ENCODE data around the gene CIROP.

CIROP gene

DNA sequence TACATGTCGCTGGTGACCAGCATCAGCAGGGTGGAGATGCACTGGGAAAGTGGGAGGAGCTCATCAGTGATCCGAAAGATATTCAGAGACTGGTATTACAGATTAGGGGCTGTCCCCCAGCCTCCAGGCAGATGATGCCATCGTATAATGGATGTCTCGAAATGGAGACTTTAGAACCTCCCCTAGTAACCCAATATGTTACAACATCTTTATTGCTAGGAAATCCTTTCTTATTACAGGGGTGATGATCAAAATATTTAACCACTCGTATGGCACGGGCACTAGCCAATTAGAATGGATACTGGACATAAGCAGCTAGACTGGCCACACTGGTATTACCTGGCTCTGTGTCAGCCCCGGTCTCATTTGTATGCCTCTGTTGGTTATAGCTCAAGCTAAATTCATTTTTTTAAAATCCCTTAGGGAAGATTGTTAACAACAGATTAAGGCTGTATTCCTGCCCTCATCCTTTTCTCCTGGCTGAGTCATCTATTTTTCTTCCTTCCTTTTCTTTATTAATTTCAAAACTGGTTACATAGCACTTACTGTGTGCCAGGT is 25.0 kb upstream of the CIROP start:
- DNase-seq = no peak

DNA sequence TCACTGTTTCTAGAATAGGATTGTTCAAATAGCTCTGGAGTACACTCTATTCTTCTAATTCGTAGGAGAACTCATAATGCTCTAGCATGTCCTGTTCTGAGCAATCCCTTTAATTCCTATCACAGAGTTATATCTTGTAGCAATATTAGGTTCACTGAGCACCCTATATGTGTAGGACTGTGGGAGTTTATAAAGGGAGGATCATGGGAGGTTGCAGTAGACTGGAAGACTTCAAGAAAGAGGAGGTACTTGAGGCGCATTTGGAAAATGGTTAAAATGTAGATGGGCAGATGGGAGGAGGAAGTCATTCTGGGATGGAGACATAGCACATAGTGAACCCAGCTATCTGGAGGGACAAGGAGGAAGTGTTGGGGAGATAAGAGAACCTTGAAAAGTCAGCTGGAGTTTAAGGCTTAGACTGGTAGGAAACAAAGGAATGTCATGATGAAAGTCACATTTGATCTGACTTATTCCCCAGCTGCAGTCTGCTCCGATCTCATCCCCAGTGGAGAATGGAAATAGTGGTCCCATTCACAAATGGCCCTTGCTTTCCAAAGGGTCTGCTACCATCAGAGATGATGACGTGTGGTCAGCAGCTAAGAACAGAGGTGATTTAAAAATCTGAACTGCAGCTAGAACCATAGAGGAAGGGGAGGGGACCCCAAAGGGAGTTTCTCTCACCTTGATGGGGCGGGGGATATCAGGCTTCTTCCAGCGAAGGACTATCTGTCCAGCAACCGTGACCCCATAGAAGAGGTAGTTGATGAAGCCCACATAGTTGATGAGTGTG is 24.4 kb upstream of the CIROP start:
- no peak for DNase-seq

DNA sequence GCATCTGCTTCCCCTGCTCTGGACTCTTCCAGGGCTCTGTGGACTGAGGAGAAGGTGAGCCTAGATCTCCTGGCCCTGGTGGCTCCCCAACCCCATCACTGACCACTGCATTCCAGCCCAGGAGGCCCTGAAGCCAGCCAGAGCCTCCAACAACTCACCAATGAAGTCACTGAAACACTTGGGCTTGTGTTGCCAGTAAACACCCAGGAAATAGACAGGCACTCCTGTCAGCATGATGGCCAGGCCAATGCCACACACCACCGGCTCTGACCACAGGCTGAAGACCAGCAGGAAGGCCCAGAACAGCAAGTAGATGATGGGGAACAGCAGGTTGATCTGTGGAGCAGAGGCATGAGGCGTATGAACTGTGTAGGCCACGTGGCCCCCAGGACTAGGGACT is 23.1 kb upstream of the CIROP start:
- DNase-seq = no peak

DNA sequence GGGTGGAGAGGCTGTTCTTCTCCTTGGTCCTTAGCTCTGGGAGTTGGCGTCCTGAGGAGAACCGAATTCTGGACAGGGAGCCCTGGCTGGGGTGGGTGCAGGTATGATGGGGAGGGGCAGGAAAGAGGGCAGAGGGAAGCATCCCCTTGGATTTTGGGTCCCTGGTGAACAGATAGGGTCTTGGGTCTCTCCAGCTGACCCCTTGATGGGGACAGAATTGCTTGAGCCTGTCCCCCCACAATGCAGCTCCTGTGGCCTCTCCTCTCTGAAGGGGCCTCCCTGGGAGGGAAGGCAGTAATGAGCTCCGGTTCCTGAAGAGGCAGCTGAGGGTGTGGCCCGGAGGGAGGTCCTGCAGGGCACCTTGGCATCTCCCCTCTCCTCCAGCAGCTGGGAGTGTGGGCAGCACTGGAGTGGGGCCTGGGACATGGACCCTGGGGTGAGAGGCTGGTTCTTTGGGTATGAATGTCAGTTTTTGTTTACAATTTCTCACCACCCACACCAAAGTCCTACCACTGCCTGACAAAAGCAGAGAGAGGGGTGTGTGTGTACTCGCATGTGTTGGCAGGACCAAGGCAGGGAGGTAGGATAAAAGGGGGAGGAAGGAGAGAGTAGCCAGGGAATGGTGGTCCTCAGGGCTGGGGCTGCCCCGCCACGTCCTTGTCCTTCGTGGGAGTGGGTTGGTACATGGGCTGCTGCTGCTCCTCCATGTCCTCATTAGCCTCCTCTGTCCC is 21.9 kb upstream of the CIROP start:
- DNase-seq = no peak

DNA sequence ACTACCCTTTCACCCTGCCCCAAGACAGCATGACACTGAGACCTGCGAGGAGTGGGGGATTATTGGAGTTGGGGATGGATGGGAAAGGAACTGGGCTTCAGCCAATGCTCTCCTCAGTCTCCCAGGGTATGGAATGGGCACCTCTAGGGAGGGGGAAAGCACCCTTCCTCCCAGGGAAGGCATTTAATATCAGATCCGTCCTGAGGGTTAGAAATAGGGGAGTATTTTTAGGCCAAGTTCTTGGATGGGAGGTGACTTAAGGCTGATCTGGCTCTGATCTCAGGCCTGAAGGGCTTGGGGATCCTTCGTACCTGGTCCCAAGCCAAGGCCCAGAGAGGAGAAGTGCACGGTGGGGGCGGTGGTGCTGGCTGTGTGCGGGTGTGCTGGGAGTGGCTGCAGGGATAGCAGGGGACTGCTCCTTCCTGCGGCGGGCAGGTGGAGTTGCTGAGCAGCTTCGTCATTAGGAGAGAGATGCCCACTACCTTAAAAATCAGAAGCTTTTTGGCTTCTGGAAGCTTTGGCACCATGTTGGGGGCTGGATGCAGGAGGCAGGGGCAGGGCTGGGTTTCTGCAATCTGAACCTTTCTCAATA is 21.2 kb upstream of the CIROP start:
- no peak for DNase-seq

DNA sequence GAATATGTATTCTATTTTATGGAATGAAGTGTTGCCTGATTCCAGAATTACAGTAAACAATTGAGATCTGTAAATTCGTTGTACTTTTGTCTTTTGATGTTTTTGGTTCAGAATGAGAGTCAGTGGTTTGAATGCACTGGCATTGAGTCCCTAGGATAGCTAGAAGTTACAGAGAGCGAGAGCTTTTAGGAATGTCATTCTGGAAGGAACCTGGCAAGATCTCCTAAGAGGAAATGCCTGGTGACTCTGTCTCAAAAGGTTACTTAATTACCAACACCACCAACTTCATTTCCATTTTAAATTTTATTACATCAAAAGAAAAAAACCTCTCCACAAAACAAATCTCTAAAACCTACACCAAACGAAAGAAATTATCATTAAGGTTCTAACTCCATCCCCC is 20.2 kb upstream of the CIROP start:
- no peak for DNase-seq

DNA sequence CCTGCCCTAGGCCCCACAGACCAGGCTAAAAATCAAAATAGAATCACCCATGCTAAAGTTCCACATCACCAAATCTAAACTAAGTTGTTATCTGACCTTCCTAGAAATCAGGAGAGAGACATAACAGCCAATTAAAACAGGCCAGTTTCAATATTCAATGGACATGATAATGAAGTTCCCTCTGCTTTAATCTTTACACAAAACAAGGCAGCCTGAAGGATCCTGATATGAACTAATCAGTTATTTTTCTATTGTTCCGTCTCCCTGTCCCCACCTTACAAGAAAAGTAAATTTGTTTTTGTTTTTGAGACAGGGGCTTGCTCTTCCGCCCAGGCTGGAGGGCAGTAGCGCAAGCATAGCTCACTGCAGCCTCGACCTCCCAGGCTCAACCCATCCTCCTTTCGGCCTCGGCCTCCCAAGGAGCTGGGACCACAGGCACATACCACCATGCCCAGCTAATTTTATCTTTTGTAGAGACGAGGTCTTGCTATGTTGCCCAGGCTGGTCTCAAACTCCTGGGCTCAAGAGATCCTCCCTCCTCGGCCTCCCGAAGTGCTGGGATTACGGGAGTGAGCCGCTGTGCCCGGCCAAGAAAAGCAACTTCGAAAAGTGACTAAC is 19.7 kb upstream of the CIROP start:
- DNase-seq = no peak

DNA sequence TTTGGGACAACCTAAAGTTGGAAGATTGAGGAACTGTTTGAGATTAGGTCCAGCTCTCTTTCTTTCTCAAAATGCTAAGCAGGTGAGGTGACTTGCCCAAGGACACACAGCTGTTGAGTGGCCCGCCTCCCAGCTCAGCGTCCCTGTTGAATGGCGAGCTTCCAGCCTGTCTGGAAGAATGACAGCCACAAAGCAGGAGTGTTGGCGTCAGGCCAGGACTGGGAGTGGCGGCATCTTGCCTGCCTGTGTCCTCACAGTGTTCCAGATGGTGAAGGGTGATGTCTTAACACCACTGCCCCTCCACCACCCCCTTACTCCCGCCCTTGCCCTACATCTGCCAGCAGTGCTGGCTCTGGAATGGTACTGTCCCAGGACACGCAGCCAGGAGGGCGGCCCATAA is 18.6 kb upstream of the CIROP start:
- no peak for DNase-seq

DNA sequence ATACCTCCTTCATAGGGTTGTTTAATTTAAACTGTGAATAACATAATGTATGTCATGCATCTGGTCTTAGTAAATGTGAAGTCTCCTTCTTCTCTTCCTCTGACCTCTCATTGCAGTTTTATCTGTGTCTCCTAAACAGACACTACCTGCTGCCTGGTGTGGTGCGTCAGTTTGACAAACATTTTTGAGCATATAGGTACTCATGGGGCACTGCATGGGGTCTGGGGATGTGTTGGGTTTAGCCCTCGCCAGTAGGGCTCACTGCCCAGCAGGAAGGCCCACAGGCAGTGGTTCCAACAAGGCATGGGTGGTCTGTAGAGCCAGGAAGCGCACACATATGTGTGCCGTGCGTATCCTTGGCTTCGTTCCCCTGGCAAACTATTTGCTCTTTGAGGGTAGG is 17.3 kb upstream of the CIROP start:
- DNase-seq = no peak

DNA sequence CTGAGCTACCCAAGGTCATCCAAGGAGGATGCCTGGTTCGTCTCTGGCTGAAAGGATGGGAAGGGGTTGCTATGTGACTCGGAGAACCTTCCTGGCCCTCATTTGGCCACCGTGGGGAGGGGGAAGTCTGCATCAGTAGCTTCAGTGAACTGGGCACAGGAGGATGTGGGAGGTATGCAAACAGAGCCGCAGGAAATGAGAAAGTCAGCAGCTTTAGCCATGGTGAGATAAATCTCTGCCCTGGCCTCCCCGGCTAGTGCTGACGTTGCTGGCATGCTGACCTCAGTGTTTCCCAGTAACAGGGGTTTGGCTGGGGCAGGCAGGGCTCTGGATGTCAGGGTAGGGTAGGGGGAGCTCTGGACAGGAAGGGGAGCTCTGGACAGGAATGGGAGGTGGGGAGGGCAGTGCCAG is 16.6 kb upstream of the CIROP start:
- DNase-seq = peak; percentile 74 to 86 (median 79)

DNA sequence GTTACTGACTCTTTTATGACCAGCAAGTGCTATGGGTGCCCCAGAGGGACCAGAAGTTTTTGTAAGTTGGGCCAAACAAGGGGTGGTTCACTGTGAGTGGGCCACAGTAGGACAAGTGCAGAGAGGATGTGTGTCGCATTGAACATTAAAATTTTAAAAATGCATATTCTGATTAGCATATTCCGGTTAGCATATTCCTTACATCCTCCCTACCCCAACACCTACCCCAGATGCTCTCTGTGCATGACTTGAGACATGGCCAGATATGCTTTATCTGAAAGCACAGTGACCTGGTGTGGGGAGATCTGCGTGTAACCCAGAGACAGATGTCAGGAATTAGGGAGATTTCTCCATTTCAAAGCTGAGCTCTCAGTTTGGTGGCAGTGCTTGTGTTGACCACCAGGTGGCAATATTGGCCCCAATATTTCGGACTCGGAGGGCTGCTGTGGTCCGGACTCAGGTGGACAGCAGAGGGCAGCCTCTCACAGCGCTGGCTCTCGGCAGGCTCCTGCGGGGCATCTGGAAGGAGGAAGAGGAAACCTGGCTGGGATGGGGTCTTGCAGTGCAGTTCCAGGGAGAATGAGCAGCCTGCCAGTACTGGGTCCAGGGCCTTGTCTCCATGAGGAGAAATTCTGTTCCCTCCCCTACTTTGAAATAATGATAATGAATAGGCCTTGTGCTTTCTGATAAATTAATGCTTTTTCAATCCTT is 15.9 kb upstream of the CIROP start:
- DNase-seq = peak; percentile 92 to 95 (median 94)

DNA sequence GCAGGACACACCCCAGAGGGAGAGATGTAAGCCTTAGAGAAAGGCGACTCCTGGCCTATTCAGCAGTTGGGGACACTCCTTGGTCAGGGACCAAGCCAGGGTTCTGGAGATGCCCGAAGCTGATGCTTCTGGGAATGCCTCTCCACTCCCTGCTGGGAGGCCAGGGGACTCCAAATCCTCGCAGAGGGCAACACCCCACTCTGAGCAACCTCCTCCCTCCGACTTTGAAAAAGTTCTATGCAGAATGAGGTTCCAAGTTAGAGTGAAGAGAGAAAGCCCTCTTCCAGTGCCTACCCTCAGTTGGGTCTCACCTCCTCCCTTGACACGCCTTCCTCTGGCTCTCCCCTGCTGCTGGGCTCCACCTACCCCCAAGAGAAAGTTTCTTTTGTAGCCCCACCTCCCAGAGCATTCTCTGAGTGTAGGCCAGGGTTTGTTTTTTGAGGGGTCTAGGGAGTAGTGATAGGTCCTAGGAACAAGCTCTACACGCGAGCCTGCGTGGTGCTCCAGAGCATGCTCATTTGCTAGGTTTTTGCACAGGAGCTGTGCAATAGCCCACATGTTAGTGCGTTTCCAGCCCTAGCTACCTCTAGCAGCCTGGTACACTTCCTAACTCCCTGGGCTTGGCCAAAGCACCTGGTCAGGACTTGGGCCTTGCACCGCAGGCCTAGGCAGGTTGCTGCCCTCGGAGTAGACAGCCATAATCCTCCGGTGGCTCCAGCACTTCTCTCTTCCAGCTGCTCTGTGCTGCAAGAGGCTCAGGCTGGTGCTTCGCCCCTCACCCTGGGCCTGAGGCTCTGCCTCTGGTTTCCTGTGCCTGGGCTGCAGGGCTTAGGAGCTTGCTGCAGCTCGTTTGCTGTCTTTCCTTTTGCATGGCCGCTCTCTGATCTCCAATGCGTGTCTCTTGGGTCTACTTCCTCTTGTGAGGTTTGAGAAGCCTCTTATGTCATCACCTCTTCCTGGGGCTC is 14.9 kb upstream of the CIROP start:
- peak; percentile 71 to 85 (median 83) for DNase-seq

DNA sequence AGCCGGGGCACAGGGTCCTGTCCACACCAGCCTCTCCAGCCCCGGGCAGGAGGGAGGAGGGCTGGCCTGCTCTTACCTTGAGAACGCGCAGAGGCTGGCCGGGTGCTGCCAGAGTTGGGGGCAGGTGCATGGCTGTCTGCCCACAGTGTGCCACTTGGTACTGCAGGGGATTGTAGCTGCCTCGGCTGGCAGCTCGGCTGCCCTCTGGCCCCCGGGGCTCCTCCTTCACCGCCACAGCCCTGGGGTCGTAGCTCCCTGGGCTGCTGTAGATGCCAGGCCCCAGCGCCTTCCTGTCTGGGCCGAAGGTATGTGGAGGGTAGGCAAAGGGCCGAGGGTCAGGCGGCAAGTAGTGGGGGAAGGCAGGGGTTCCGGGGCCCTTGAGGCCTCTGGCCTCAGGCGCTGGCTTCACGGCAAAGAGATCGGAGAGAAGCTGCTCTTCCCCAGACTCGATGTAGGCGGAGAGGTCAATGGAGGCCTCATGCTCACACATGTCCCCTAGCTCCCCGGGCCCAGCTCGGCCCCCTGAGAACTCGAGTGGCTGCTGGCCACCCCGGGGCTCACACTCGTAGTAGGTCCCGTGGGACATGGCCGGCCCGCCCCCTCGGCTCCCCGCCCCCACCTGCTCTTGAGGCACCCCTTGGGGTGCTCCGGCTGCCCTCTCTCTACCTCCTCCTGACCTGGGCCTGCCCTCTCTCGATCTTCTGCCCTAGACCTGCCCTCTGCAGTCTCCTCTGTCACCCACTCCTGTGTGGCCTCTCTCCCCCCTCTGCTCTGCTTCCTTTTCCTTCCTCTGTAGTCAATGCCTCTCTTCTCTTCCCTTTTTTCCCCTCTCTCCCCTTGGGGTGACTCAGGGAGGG is 13.9 kb upstream of the CIROP start, which contains the start of gene CEBPE:
TSS of gene CEBPE (minus strand) at position 750 of the 857 bp plus-strand sequence. CDS start at position 586, 164 bp downstream.
- peak; percentile 54 to 78 (median 74) for DNase-seq

DNA sequence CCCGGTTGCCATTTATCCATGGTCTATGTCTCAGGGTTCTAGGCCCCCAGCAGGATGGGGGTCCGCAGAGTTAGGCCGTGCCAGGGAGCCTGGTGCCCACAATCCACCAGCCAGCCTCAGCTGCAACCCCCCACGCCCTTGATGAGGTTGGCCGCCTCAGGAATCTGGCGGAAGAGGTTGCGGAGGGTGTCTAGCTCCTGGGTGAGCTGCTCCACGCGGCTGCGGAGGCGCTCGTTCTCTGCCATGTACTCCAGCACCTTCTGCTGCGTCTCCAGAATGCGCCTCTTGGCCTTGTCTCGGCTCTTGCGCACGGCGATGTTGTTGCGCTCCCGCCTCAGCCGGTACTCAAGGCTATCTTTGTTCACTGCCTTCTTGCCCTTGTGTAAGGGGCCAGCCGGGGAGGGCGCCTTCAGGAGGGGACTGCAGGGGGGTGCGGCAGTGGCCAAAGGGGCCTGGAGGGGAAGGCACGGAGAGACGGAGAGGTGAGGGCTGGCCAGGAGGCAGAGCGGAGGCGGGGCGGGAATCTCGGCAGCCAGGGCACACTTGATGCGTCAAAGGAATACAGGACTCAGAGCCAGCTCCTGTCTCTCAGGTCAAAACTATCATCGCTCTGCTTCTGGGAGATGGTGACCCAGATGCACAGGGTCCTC is 12.7 kb upstream of the CIROP start:
- DNase-seq = no peak

DNA sequence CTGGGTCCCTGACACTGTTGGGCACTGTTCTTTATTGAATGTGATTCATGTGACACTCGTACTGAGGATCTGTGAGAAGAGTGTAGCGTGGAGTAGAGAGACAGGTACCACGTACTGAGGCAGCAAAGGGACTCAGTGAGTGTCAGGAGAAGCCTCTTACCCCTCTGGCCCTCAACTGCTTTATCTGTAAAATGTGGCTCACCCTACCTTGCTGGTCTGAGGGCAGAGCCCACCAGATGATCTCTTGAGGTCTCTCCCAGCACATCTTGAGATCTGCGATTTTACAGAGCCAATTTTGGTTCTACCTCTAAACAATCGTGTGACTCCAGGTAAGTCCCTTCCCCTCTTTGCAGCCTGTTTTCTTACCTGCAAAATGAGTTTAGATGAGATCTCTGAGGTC is 11.1 kb upstream of the CIROP start:
- no peak for DNase-seq

DNA sequence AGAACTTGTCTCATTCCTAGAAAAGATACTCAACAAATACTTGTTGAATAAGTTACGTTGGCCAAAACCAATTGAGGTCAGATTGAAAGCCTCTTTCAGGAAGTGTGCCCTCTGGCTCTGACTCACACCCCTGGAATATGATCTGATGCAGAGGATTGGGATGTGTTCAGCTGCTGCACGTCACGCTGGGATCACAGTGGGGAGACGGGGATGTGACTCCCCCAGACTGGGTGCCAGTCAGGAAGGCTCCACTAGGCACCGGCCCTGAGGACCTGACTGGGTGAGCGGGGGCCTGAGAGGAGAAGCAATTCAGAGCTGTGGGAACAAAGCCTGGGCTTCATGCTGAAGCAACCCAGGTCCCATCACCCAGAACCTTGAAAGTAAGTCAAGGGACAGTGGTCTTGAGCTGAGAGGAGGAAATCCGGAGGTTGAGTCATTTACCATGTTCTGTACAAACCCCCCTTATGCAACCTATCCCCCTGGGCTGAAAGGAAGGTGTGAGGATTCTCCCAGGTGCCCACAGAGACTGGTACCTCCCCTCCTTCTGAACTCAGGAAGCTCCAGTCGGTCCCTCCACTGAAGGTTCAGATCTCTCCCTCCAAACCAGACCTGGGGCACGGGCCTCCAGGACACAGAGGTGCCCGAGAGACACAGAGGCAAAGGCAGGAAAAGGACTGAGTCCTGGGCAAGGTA is 10.4 kb upstream of the CIROP start:
- peak; percentile 81 to 94 (median 86) for DNase-seq

DNA sequence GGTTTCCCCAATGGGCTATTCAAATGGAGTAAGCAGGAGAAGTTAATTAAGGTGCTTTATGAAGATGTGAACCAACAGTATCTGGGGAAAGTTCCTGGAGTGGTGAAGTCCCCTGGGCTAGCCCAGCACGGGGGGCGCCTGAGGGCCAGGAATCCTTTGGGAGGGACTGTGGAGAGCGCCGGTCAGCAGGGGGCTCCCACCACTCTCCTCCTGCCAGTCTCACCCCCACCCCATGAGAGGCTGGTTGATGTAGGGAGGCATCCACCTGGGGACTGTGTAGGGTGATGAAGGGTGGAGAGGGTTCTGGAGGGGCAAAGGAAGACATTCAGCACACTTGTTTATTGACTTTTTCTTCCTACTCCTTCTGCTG is 9.9 kb upstream of the CIROP start:
- DNase-seq = no peak

DNA sequence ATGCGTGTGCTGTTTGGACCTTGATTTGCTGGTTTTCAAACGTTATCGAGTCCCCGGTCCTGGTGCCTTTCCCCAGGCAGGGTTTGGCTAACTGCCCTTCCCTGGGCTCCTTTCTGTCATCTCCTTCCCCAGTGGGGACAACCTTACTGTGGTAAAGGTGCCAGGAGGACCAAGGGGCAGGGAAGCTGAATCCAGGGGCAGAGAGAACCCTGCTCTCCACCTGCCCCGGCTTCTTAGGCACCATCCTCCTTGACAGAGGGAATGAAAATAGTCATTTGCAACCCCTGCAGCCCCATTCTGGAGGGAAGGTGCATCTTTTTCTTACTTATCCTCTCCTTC is 9.3 kb upstream of the CIROP start:
- DNase-seq = no peak

All from suppressor macrophage (primary cell).